ENCODE data around the gene FSHR.

Gene FSHR

DNA sequence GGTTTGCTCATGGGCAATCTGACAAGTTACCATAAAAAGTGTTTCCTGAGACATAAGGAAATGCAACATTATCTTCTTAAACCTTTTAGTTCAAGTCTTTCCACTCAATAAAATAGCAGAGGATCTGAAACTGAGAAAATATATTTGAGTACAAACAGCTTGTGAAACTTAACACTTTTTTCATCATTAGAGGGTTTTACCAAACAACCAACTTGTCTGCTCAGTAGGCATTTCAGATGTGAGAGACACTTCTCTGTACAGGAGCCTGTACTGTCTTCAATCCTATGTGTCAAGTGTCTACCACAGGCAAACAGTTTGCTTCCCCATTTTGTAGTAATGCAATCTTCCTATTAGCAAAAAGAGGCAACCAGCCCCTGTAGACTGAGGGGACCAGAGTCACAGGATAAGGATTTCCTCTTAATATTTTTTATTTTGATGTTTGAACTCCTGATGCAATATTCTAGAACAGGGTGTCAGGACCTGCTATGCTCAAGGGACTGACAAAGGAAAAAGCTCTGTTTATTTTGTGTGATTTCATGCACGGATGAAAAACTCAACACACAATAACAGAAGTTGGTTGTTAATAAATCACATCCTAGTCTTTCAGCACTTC is 239.7 kb downstream of the FSHR start:
- TF ChIP-seq, protein P1, sequence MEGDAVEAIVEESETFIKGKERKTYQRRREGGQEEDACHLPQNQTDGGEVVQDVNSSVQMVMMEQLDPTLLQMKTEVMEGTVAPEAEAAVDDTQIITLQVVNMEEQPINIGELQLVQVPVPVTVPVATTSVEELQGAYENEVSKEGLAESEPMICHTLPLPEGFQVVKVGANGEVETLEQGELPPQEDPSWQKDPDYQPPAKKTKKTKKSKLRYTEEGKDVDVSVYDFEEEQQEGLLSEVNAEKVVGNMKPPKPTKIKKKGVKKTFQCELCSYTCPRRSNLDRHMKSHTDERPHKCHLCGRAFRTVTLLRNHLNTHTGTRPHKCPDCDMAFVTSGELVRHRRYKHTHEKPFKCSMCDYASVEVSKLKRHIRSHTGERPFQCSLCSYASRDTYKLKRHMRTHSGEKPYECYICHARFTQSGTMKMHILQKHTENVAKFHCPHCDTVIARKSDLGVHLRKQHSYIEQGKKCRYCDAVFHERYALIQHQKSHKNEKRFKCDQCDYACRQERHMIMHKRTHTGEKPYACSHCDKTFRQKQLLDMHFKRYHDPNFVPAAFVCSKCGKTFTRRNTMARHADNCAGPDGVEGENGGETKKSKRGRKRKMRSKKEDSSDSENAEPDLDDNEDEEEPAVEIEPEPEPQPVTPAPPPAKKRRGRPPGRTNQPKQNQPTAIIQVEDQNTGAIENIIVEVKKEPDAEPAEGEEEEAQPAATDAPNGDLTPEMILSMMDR (IDR thresholded peaks at IDR 0.05; ENCODE audit: low read depth, low read length): no peak
- H3K4me3 ChIP-seq (ENCODE audit: low read depth, low read length): no peak overlapping the region

All from WI38 (cell line).